HepG2 (cell line): ENCODE measurements around the gene HYOU1. TPM values are rescaled to one million over a fixed set of nuclear protein-coding genes. Genes with fewer than 3 reads are reported as not detected.
A peak's percentile ranks its signal among the peaks of the same experiment; 100 is the strongest.

Experiments used
- ATF5 ChIP-seq: sonication (generic); formaldehyde crosslinking; IDR thresholded peaks from 2 replicates; pipeline ENCODE4 v1.4.0; 2020; ENCODE audit warnings: mild to moderate bottlenecking, low read depth, missing genetic modification reagents
- BRF2 ChIP-seq: sonication (generic); formaldehyde crosslinking; IDR thresholded peaks from 2 replicates; pipeline ENCODE4 v1.8.1; 2022; ENCODE audit warnings: mild to moderate bottlenecking, missing genetic modification reagents
- FOXO1 ChIP-seq: sonication (generic); formaldehyde crosslinking; IDR thresholded peaks from 2 replicates; pipeline ENCODE4 v1.4.0; 2020; ENCODE audit warnings: missing genetic modification reagents
- HDAC6 ChIP-seq: fragments of 200-600 bp; sonication (generic); IDR thresholded peaks from 2 replicates; pipeline ENCODE4 v1.7.0; 2017; ENCODE audit warnings: mild to moderate bottlenecking, antibody characterized with exemption, low read length, low read depth
- HOXA9 ChIP-seq: sonication (generic); formaldehyde crosslinking; IDR thresholded peaks from 2 replicates; pipeline ENCODE4 v1.8.1; 2022; ENCODE audit warnings: missing genetic modification reagents, mild to moderate bottlenecking, moderate library complexity, borderline replicate concordance
- KDM2A ChIP-seq: sonication (generic); formaldehyde crosslinking; IDR thresholded peaks from 2 replicates; pipeline ENCODE4 v1.4.0; 2020; ENCODE audit warnings: low read depth, missing genetic modification reagents, borderline replicate concordance
- KLF13 ChIP-seq: sonication (generic); formaldehyde crosslinking; IDR thresholded peaks from 2 replicates; pipeline ENCODE4 v1.4.0; 2020; ENCODE audit warnings: mild to moderate bottlenecking, missing genetic modification reagents
- NCOA1 ChIP-seq: sonication (generic); formaldehyde crosslinking; IDR thresholded peaks from 2 replicates; pipeline ENCODE4 v1.9.0; 2021; ENCODE audit warnings: missing genetic modification reagents
- ONECUT2 ChIP-seq: sonication (generic); formaldehyde crosslinking; IDR thresholded peaks from 2 replicates; pipeline ENCODE4 v1.4.0; 2020; ENCODE audit warnings: missing genetic modification reagents
- PRMT3 ChIP-seq: sonication (generic); formaldehyde crosslinking; IDR thresholded peaks from 2 replicates; pipeline ENCODE4 v1.8.1; 2022; ENCODE audit warnings: low read depth, mild to moderate bottlenecking, moderate library complexity, missing genetic modification reagents, borderline replicate concordance
- SALL2 ChIP-seq: sonication (generic); formaldehyde crosslinking; IDR thresholded peaks from 2 replicates; pipeline ENCODE4 v1.8.1; 2023; ENCODE audit warnings: mild to moderate bottlenecking, missing genetic modification reagents, inconsistent platforms
- SKI ChIP-seq: fragments of 450-650 bp; IDR thresholded peaks from one replicate; pipeline ENCODE4 v1.6.1; 2018; ENCODE audit warnings: mild to moderate bottlenecking; ENCODE audit not compliant: partially characterized antibody
- SRY ChIP-seq: sonication (generic); formaldehyde crosslinking; IDR thresholded peaks from 2 replicates; pipeline ENCODE4 v1.8.0; 2022; ENCODE audit warnings: mild to moderate bottlenecking, missing genetic modification reagents
- ZBTB14 ChIP-seq: sonication (generic); formaldehyde crosslinking; IDR thresholded peaks from 2 replicates; pipeline ENCODE4 v1.4.0; 2020; ENCODE audit warnings: missing genetic modification reagents
- ZIK1 ChIP-seq: sonication (generic); formaldehyde crosslinking; IDR thresholded peaks from 2 replicates; pipeline ENCODE4 v1.5.0; 2020; ENCODE audit warnings: mild to moderate bottlenecking, low read depth, missing genetic modification reagents, borderline replicate concordance
- ZNF10 ChIP-seq: sonication (generic); formaldehyde crosslinking; IDR thresholded peaks from 2 replicates; pipeline ENCODE4 v1.4.0; 2020; ENCODE audit warnings: mild to moderate bottlenecking, low read depth, missing genetic modification reagents, borderline replicate concordance
- ZNF3 ChIP-seq: IDR thresholded peaks from 2 replicates; pipeline ENCODE4 v1.7.0; 2017; ENCODE audit warnings: inconsistent platforms
- ZNF33A ChIP-seq: sonication (generic); formaldehyde crosslinking; IDR thresholded peaks from 2 replicates; pipeline ENCODE4 v1.5.1; 2020; ENCODE audit warnings: missing genetic modification reagents, mild to moderate bottlenecking, moderate library complexity, borderline replicate concordance
- ZNF441 ChIP-seq: sonication (generic); formaldehyde crosslinking; IDR thresholded peaks from 2 replicates; pipeline ENCODE4 v1.7.0; 2021; ENCODE audit warnings: missing genetic modification reagents, borderline replicate concordance
- ZNF562 ChIP-seq: sonication (generic); formaldehyde crosslinking; IDR thresholded peaks from 2 replicates; pipeline ENCODE4 v1.8.0; 2022; ENCODE audit warnings: missing genetic modification reagents, borderline replicate concordance
- ZNF674 ChIP-seq: sonication (generic); formaldehyde crosslinking; IDR thresholded peaks from 2 replicates; pipeline ENCODE4 v1.5.0; 2020; ENCODE audit warnings: low read depth, mild to moderate bottlenecking, missing genetic modification reagents
- ZNF749 ChIP-seq: sonication (generic); formaldehyde crosslinking; IDR thresholded peaks from 2 replicates; pipeline ENCODE4 v1.8.0; 2022; ENCODE audit warnings: mild to moderate bottlenecking, missing genetic modification reagents, moderate library complexity, borderline replicate concordance
- ZNF75D ChIP-seq: sonication (generic); formaldehyde crosslinking; IDR thresholded peaks from 2 replicates; pipeline ENCODE4 v1.8.1; 2023; ENCODE audit warnings: missing genetic modification reagents, mild to moderate bottlenecking, borderline replicate concordance
- ZNF773 ChIP-seq: sonication (generic); formaldehyde crosslinking; IDR thresholded peaks from 2 replicates; pipeline ENCODE4 v1.4.0; 2020; ENCODE audit warnings: missing genetic modification reagents, borderline replicate concordance
- polyA plus RNA-seq, 8 experiments: library from polyadenylated mRNA; depleted of rRNA in 3 of 8; stranded (reverse) in 7 of 8; unstranded in 1 of 8; fragments of >200 nt; fragmentation: Illumina TruSeq in 4 of 8; extraction: Trizol in 4 of 8; gene quantifications; 2 replicates each; pipeline versions ENCODE4 v1.2.1 to v1.2.3, GENCODE V29; 2011 to 2016; ENCODE audit warnings: low read depth in 4 of 8, missing spikeins in 1 of 8, mixed read lengths in 1 of 8; ENCODE audit not compliant: insufficient read depth in 1 of 8
- total RNA-seq, 5 experiments: library from RNA; depleted of rRNA; stranded (reverse); fragments of >200 nt; fragmentation: Illumina TruSeq; extraction: Trizol; gene quantifications; 2 replicates each; pipeline ENCODE4 v1.2.3, GENCODE V29; 2016; ENCODE audit warnings: low read depth in 1 of 5

Gene HYOU1
- total and polyA plus RNA-seq, 2 of the 13 experiments (the other 11 are each of a cell fraction or from before 2014, with no cell fraction given), result 127 to 155 TPM

GRCh38 chr11:119018074-119018938 lies 38.7 kb downstream of the HYOU1 start, which contains the start of the genes RPS25 and TRAPPC4 (continued):
- TF ChIP-seq ZNF75D (CRISPR knock-in tag) (no peak), FOXO1 (CRISPR knock-in tag) (no peak), SRY (CRISPR knock-in tag) (peak; percentile 70), ZNF10 (CRISPR knock-in tag) (no peak), SALL2 (peak; percentile 68; the same call in 1 of the 2 replicates), ZIK1 (CRISPR knock-in tag) (no peak), ONECUT2 (CRISPR knock-in tag) (no peak; the same call in 1 of the 2 replicates), HDAC6 (no peak), KDM2A (peak; percentile 86), ZNF3 (CRISPR knock-in tag) (no peak), ZNF749 (CRISPR knock-in tag) (no peak; the same call in 1 of the 2 replicates), ZNF674 (CRISPR knock-in tag) (0 out of 2 replicates have a peak, but pooled peaks have one; percentile 27), SKI (no peak), BRF2 (CRISPR knock-in tag) (no peak), PRMT3 (CRISPR knock-in tag) (peak; percentile 77; the same call in 1 of the 2 replicates), NCOA1 (CRISPR knock-in tag) (no peak; the same call in 1 of the 2 replicates), ZNF441 (CRISPR knock-in tag) (peak; percentile 61; the same call in 1 of the 2 replicates), ZNF33A (CRISPR knock-in tag) (no peak), KLF13 (peak; percentile 78; the same call in 1 of the 2 replicates), ZNF562 (no peak), ZBTB14 (no peak), HOXA9 (CRISPR knock-in tag) (peak; percentile 69), ZNF773 (CRISPR knock-in tag) (no peak), ATF5 (peak; percentile 81; the same call in 1 of the 2 replicates)
